K562 (cell line): ENCODE measurements around the gene PCDHGA4. TPM values are rescaled to one million over a fixed set of nuclear protein-coding genes. Genes with fewer than 3 reads are reported as not detected.

Source experiments
- CAMTA2 ChIP-seq: fragments of 250-450 bp; sonication (Bioruptor Pico); conservative IDR thresholded peaks from 2 replicates; pipeline ENCODE4 v1.5.1; 2022
- MAFK ChIP-seq: IDR thresholded peaks from 2 replicates; pipeline ENCODE4 v1.6.1; 2011; ENCODE audit warnings: low read length, improper control_type of control experiment
- PHF20 ChIP-seq: fragments of 450-650 bp; IDR thresholded peaks from 2 replicates; pipeline ENCODE4 v1.6.1; 2018; ENCODE audit not compliant: partially characterized antibody
- RAD21 ChIP-seq, 2 experiments: fragments of 250-450 bp in 1 of 2; fragments of 450-650 bp in 1 of 2; sonication (Bioruptor Pico) in 1 of 2; formaldehyde crosslinking in 1 of 2; IDR thresholded peaks in 1 of 2; conservative IDR thresholded peaks in 1 of 2; 2 replicates each; pipeline versions ENCODE4 v1.4.0 to v1.8.0; 2020 to 2022; ENCODE audit warnings: mild to moderate bottlenecking in 2 of 2, moderate library complexity in 1 of 2
- SAFB2 ChIP-seq: fragments of 200-400 bp; formaldehyde crosslinking; IDR thresholded peaks from 2 replicates; pipeline ENCODE4 v1.6.1; 2018; ENCODE audit warnings: borderline replicate concordance, low read length, low read depth, moderate library complexity; ENCODE audit not compliant: severe bottlenecking
- SMAD1 ChIP-seq: fragments of 150-350 bp; IDR thresholded peaks from 2 replicates; pipeline ENCODE4 v1.6.1; 2014; ENCODE audit warnings: low read length, low read depth; ENCODE audit not compliant: partially characterized antibody
- SMARCA4 ChIP-seq: fragments of 450-650 bp; IDR thresholded peaks from 2 replicates; pipeline ENCODE4 v1.6.1; 2016
- TRIM25 ChIP-seq: fragments of 450-650 bp; IDR thresholded peaks from 2 replicates; pipeline ENCODE4 v1.7.0; 2016; ENCODE audit warnings: borderline replicate concordance
- ZBTB40 ChIP-seq, 2 experiments: fragments of 450-650 bp in 1 of 2; sonication (generic) in 1 of 2; formaldehyde crosslinking in 1 of 2; IDR thresholded peaks; 2 replicates each; pipeline versions ENCODE4 v1.7.1 to v1.9.0; 2016 to 2022; ENCODE audit warnings: inconsistent platforms in 1 of 2, mild to moderate bottlenecking in 1 of 2, missing genetic modification reagents in 1 of 2
- polyA plus RNA-seq, 8 experiments: library from polyadenylated mRNA; depleted of rRNA in 4 of 8; stranded (reverse) in 5 of 8; unstranded in 3 of 8; fragments of >200 nt; fragmentation: Nextera tagmentation in 2 of 8; fragmentation: Illumina TruSeq in 1 of 8; extraction: Ambion mirVana in 2 of 8; extraction: Trizol in 1 of 8; gene quantifications; 2 replicates each; pipeline versions ENCODE4 v1.2.1 to v1.2.3, GENCODE V29; 2011 to 2014; ENCODE audit warnings: inconsistent platforms in 1 of 8, missing spikeins in 1 of 8
- total RNA-seq, 7 experiments: library from RNA; depleted of rRNA in 6 of 7; stranded (reverse); fragments of >200 nt in 6 of 7; fragmentation: Illumina TruSeq in 2 of 7; extraction: Trizol in 2 of 7; gene quantifications; 2 replicates each; pipeline versions ENCODE4 v1.2.1 to v1.2.3, GENCODE V29; 2011 to 2021; ENCODE audit warnings: low replicate concordance in 1 of 7
- TF ChIP-seq, protein P1 (sequence below): fragments of 250-450 bp; sonication (Bioruptor Pico); IDR thresholded peaks from 2 replicates; pipeline ENCODE4 v1.5.0; 2022; ENCODE audit warnings: mild to moderate bottlenecking
- TF ChIP-seq, protein P2 (sequence below): fragments of 250-450 bp; sonication (Bioruptor Pico); IDR thresholded peaks from 2 replicates; pipeline ENCODE4 v1.4.0; 2020

The PCDHGA4 gene
- total and polyA plus RNA-seq, 9 of the 15 experiments (the other 6 are each of a cell fraction or from before 2014, with no cell fraction given): 0.12 to 0.40 (median 0.36) TPM; not detected in 2

GRCh38 chr5:141338538-141339306 is 16.1 kb upstream of the PCDHGA4 start, which contains the start of gene PCDHGA2 (continued):
- no peak for TF ChIP-seq TRIM25
- TF ChIP-seq, protein P1, sequence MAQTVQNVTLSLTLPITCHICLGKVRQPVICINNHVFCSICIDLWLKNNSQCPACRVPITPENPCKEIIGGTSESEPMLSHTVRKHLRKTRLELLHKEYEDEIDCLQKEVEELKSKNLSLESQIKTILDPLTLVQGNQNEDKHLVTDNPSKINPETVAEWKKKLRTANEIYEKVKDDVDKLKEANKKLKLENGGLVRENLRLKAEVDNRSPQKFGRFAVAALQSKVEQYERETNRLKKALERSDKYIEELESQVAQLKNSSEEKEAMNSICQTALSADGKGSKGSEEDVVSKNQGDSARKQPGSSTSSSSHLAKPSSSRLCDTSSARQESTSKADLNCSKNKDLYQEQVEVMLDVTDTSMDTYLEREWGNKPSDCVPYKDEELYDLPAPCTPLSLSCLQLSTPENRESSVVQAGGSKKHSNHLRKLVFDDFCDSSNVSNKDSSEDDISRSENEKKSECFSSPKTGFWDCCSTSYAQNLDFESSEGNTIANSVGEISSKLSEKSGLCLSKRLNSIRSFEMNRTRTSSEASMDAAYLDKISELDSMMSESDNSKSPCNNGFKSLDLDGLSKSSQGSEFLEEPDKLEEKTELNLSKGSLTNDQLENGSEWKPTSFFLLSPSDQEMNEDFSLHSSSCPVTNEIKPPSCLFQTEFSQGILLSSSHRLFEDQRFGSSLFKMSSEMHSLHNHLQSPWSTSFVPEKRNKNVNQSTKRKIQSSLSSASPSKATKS (CRISPR knock-in tag): no peak
- no peak for TF ChIP-seq ZBTB40 (IDR thresholded peaks at IDR 0.05)
- TF ChIP-seq ZBTB40 (CRISPR knock-in tag; IDR thresholded peaks at IDR 0.05): no peak
- TF ChIP-seq CAMTA2: no peak
- no peak for TF ChIP-seq MAFK
- no peak for TF ChIP-seq SMAD1
- TF ChIP-seq RAD21 (CRISPR knock-in tag; conservative IDR thresholded peaks at IDR 0.05 in 1 of 2, IDR thresholded peaks at IDR 0.05 in 1 of 2): peak; percentile 35 to 50; a peak in 3 of 4 replicates
- TF ChIP-seq, protein P2, sequence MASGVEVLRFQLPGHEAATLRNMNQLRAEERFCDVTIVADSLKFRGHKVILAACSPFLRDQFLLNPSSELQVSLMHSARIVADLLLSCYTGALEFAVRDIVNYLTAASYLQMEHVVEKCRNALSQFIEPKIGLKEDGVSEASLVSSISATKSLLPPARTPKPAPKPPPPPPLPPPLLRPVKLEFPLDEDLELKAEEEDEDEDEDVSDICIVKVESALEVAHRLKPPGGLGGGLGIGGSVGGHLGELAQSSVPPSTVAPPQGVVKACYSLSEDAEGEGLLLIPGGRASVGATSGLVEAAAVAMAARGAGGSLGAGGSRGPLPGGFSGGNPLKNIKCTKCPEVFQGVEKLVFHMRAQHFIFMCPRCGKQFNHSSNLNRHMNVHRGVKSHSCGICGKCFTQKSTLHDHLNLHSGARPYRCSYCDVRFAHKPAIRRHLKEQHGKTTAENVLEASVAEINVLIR: no peak
- TF ChIP-seq PHF20: no peak
- TF ChIP-seq SAFB2: no peak
- TF ChIP-seq SMARCA4: no peak
